ENCODE results near the gene TIMM44. TPM values are rescaled to one million over a fixed set of nuclear protein-coding genes. Genes with fewer than 3 reads are reported as not detected.

TIMM44 gene
- total and polyA plus RNA-seq, 10 of the 15 experiments (the other 5 are each of a cell fraction or from before 2014, with no cell fraction given) = 6.6 to 90.7 (median 57.6) TPM

Other genes starting within 250 kb of the TIMM44 start
Only the 7 nearest of the 14 such genes appear.
- not detected in 2 replicates for gene PRR36, start 69.3 kb downstream of the TIMM44 start, total RNA-seq (2014; rRNA removed)
- not detected in 2 replicates for gene PRR36, start 69.3 kb downstream of the TIMM44 start, total RNA-seq (2014; rRNA removed; fragmentation: Illumina TruSeq; extraction: Trizol)
- 0.11 TPM in 1 of 2 replicates, not detected in the other for gene PRR36, start 69.3 kb downstream of the TIMM44 start, total RNA-seq (2021)
- gene PRR36, start 69.3 kb downstream of the TIMM44 start, polyA plus RNA-seq (2011; rRNA removed) = not detected in 2 replicates
- gene PRR36, start 69.3 kb downstream of the TIMM44 start, polyA plus RNA-seq (2014; fragmentation: Illumina TruSeq; extraction: Trizol) = not detected in 2 replicates
- not detected for gene PRR36, start 69.3 kb downstream of the TIMM44 start, polyA plus RNA-seq (2014; fragmentation: Nextera tagmentation; extraction: Ambion mirVana)
- 0.04 TPM in 1 of 2 replicates, not detected in the other for gene PRR36, start 69.3 kb downstream of the TIMM44 start, polyA plus RNA-seq (2014; rRNA removed)
- gene PRR36, start 69.3 kb downstream of the TIMM44 start, polyA plus RNA-seq (2016; fragmentation: Nextera tagmentation; extraction: Ambion mirVana) = not detected
- gene LRRC8E, start 55.2 kb downstream of the TIMM44 start, total RNA-seq (2014; rRNA removed) = not detected in 2 replicates
- gene LRRC8E, start 55.2 kb downstream of the TIMM44 start, total RNA-seq (2014; rRNA removed; fragmentation: Illumina TruSeq; extraction: Trizol) = not detected in 2 replicates
- 0.16 TPM in 1 of 2 replicates, not detected in the other for gene LRRC8E, start 55.2 kb downstream of the TIMM44 start, total RNA-seq (2021)
- gene LRRC8E, start 55.2 kb downstream of the TIMM44 start, polyA plus RNA-seq (2011; rRNA removed) = 0.04 TPM in 1 of 2 replicates, not detected in the other
- not detected in 2 replicates for gene LRRC8E, start 55.2 kb downstream of the TIMM44 start, polyA plus RNA-seq (2014; fragmentation: Illumina TruSeq; extraction: Trizol)
- gene LRRC8E, start 55.2 kb downstream of the TIMM44 start, polyA plus RNA-seq (2014; fragmentation: Nextera tagmentation; extraction: Ambion mirVana) = not detected
- 0.11 and 0.32 TPM in 2 replicates for gene LRRC8E, start 55.2 kb downstream of the TIMM44 start, polyA plus RNA-seq (2014; rRNA removed)
- under 1 TPM in 1 of 2 experiments, not detected in 1; 0.25 TPM for gene LRRC8E, start 55.2 kb downstream of the TIMM44 start, polyA plus RNA-seq (2016; fragmentation: Nextera tagmentation; extraction: Ambion mirVana)
- gene MAP2K7, start 39.8 kb downstream of the TIMM44 start, total RNA-seq (2014; rRNA removed) = 9.7 and 13.4 TPM in 2 replicates
- gene MAP2K7, start 39.8 kb downstream of the TIMM44 start, total RNA-seq (2014; rRNA removed; fragmentation: Illumina TruSeq; extraction: Trizol) = 4.8 and 5.5 TPM in 2 replicates
- 30.6 and 32.2 TPM in 2 replicates for gene MAP2K7, start 39.8 kb downstream of the TIMM44 start, total RNA-seq (2021)
- gene MAP2K7, start 39.8 kb downstream of the TIMM44 start, polyA plus RNA-seq (2011; rRNA removed) = 5.6 and 9.0 TPM in 2 replicates
- gene MAP2K7, start 39.8 kb downstream of the TIMM44 start, polyA plus RNA-seq (2014; fragmentation: Illumina TruSeq; extraction: Trizol) = 4.2 and 8.0 TPM in 2 replicates
- gene MAP2K7, start 39.8 kb downstream of the TIMM44 start, polyA plus RNA-seq (2014; fragmentation: Nextera tagmentation; extraction: Ambion mirVana) = under 1 TPM; 0.34 to 0.95 TPM
- 25.9 and 31.2 TPM in 2 replicates for gene MAP2K7, start 39.8 kb downstream of the TIMM44 start, polyA plus RNA-seq (2014; rRNA removed)
- 1 to 10 TPM; 3.5 to 4.5 TPM for gene MAP2K7, start 39.8 kb downstream of the TIMM44 start, polyA plus RNA-seq (2016; fragmentation: Nextera tagmentation; extraction: Ambion mirVana)
- not detected in 2 replicates for gene TGFBR3L, start 28.8 kb downstream of the TIMM44 start, total RNA-seq (2014; rRNA removed)
- gene TGFBR3L, start 28.8 kb downstream of the TIMM44 start, total RNA-seq (2014; rRNA removed; fragmentation: Illumina TruSeq; extraction: Trizol) = not detected in 2 replicates
- gene TGFBR3L, start 28.8 kb downstream of the TIMM44 start, total RNA-seq (2021) = 0.16 and 0.23 TPM in 2 replicates
- gene TGFBR3L, start 28.8 kb downstream of the TIMM44 start, polyA plus RNA-seq (2011; rRNA removed) = not detected in 2 replicates
- gene TGFBR3L, start 28.8 kb downstream of the TIMM44 start, polyA plus RNA-seq (2014; fragmentation: Illumina TruSeq; extraction: Trizol) = not detected in 2 replicates
- gene TGFBR3L, start 28.8 kb downstream of the TIMM44 start, polyA plus RNA-seq (2014; fragmentation: Nextera tagmentation; extraction: Ambion mirVana) = not detected
- gene TGFBR3L, start 28.8 kb downstream of the TIMM44 start, polyA plus RNA-seq (2014; rRNA removed) = 0.55 TPM in 1 of 2 replicates, not detected in the other
- gene TGFBR3L, start 28.8 kb downstream of the TIMM44 start, polyA plus RNA-seq (2016; fragmentation: Nextera tagmentation; extraction: Ambion mirVana) = under 1 TPM in 1 of 2 experiments, not detected in 1; 0.20 TPM
- gene SNAPC2, start 23.3 kb downstream of the TIMM44 start, total RNA-seq (2014; rRNA removed) = 16.0 and 16.8 TPM in 2 replicates
- gene SNAPC2, start 23.3 kb downstream of the TIMM44 start, total RNA-seq (2014; rRNA removed; fragmentation: Illumina TruSeq; extraction: Trizol) = 5.1 and 7.0 TPM in 2 replicates
- gene SNAPC2, start 23.3 kb downstream of the TIMM44 start, total RNA-seq (2021) = 17.6 and 20.8 TPM in 2 replicates
- gene SNAPC2, start 23.3 kb downstream of the TIMM44 start, polyA plus RNA-seq (2011; rRNA removed) = 3.6 and 9.2 TPM in 2 replicates
- 0.86 and 5.4 TPM in 2 replicates for gene SNAPC2, start 23.3 kb downstream of the TIMM44 start, polyA plus RNA-seq (2014; fragmentation: Illumina TruSeq; extraction: Trizol)
- 1 to 10 TPM in 1 of 2 experiments, under 1 TPM in 1; 0.19 to 1.0 TPM for gene SNAPC2, start 23.3 kb downstream of the TIMM44 start, polyA plus RNA-seq (2014; fragmentation: Nextera tagmentation; extraction: Ambion mirVana)
- 17.7 and 18.3 TPM in 2 replicates for gene SNAPC2, start 23.3 kb downstream of the TIMM44 start, polyA plus RNA-seq (2014; rRNA removed)
- gene SNAPC2, start 23.3 kb downstream of the TIMM44 start, polyA plus RNA-seq (2016; fragmentation: Nextera tagmentation; extraction: Ambion mirVana) = 10 to 100 TPM; 15.9 to 19.7 TPM
- gene CTXN1, start 17.5 kb downstream of the TIMM44 start, total RNA-seq (2014; rRNA removed) = 0.11 and 0.23 TPM in 2 replicates
- not detected in 2 replicates for gene CTXN1, start 17.5 kb downstream of the TIMM44 start, total RNA-seq (2014; rRNA removed; fragmentation: Illumina TruSeq; extraction: Trizol)
- 1.0 and 1.1 TPM in 2 replicates for gene CTXN1, start 17.5 kb downstream of the TIMM44 start, total RNA-seq (2021)
- not detected in 2 replicates for gene CTXN1, start 17.5 kb downstream of the TIMM44 start, polyA plus RNA-seq (2011; rRNA removed)
- 0.04 TPM in 1 of 2 replicates, not detected in the other for gene CTXN1, start 17.5 kb downstream of the TIMM44 start, polyA plus RNA-seq (2014; fragmentation: Illumina TruSeq; extraction: Trizol)
- not detected for gene CTXN1, start 17.5 kb downstream of the TIMM44 start, polyA plus RNA-seq (2014; fragmentation: Nextera tagmentation; extraction: Ambion mirVana)
- 0.33 and 0.84 TPM in 2 replicates for gene CTXN1, start 17.5 kb downstream of the TIMM44 start, polyA plus RNA-seq (2014; rRNA removed)
- gene CTXN1, start 17.5 kb downstream of the TIMM44 start, polyA plus RNA-seq (2016; fragmentation: Nextera tagmentation; extraction: Ambion mirVana) = under 1 TPM; 0.43 to 0.57 TPM
- gene ELAVL1, start 62.0 kb upstream of the TIMM44 start, total RNA-seq (2014; rRNA removed) = 48.6 and 50.8 TPM in 2 replicates
- 62.6 and 72.5 TPM in 2 replicates for gene ELAVL1, start 62.0 kb upstream of the TIMM44 start, total RNA-seq (2014; rRNA removed; fragmentation: Illumina TruSeq; extraction: Trizol)
- 152 and 155 TPM in 2 replicates for gene ELAVL1, start 62.0 kb upstream of the TIMM44 start, total RNA-seq (2021)
- 56.8 and 68.2 TPM in 2 replicates for gene ELAVL1, start 62.0 kb upstream of the TIMM44 start, polyA plus RNA-seq (2011; rRNA removed)
- 84.5 and 112 TPM in 2 replicates for gene ELAVL1, start 62.0 kb upstream of the TIMM44 start, polyA plus RNA-seq (2014; fragmentation: Illumina TruSeq; extraction: Trizol)
- gene ELAVL1, start 62.0 kb upstream of the TIMM44 start, polyA plus RNA-seq (2014; fragmentation: Nextera tagmentation; extraction: Ambion mirVana) = 10 to 100 TPM in 1 of 2 experiments, 1 to 10 TPM in 1; 7.4 to 12.9 TPM
- gene ELAVL1, start 62.0 kb upstream of the TIMM44 start, polyA plus RNA-seq (2014; rRNA removed) = 86.8 and 102 TPM in 2 replicates
- 100 to 1,000 TPM in 1 of 2 experiments, 10 to 100 TPM in 1; 33.4 to 138 TPM for gene ELAVL1, start 62.0 kb upstream of the TIMM44 start, polyA plus RNA-seq (2016; fragmentation: Nextera tagmentation; extraction: Ambion mirVana)

Measured in GM12878 (cell line).